Neuronal stem cell (in vitro differentiated cells): ENCODE data around the gene YLPM1.

Experiments used
- DNase-seq: peaks from one replicate; pipeline ENCODE4 v3.0.0-alpha.2; 2013; ENCODE audit warnings: low spot score
- H2AFZ ChIP-seq: one replicate; pipeline ENCODE4 v1.6.1; 2013; ENCODE audit warnings: mild to moderate bottlenecking, low read length, inconsistent platforms
- H2AK5ac ChIP-seq: 2 replicates; pipeline ENCODE4 v1.6.1; 2013; ENCODE audit warnings: low read depth, mild to moderate bottlenecking, inconsistent platforms, low read length, moderate library complexity, mixed read lengths
- H2BK120ac ChIP-seq: 2 replicates; pipeline ENCODE4 v1.6.1; 2013; ENCODE audit warnings: low read depth, mild to moderate bottlenecking, inconsistent platforms, low read length, moderate library complexity, mixed read lengths
- H2BK12ac ChIP-seq: one replicate; pipeline ENCODE4 v1.6.1; 2013; ENCODE audit warnings: low read length, inconsistent platforms
- H2BK15ac ChIP-seq: 2 replicates; pipeline ENCODE4 v1.6.1; 2013; ENCODE audit warnings: mild to moderate bottlenecking, low read length, inconsistent platforms, mixed read lengths
- H2BK5ac ChIP-seq: one replicate; pipeline ENCODE4 v1.6.1; 2013; ENCODE audit warnings: inconsistent platforms, mild to moderate bottlenecking, low read length, moderate library complexity
- H3K14ac ChIP-seq: one replicate; pipeline ENCODE4 v1.6.1; 2013; ENCODE audit warnings: low read length, inconsistent platforms
- H3K18ac ChIP-seq: 2 replicates; pipeline ENCODE4 v1.6.1; 2013; ENCODE audit warnings: low read length, inconsistent platforms
- H3K23ac ChIP-seq: 2 replicates; pipeline ENCODE4 v1.6.1; 2013; ENCODE audit warnings: low read depth, mild to moderate bottlenecking, mixed read lengths, low read length, inconsistent platforms; ENCODE audit not compliant: poor library complexity
- H3K27ac ChIP-seq: replicated peaks from 3 replicates; pipeline ENCODE4 v1.5.1; 2013; ENCODE audit warnings: low read length, inconsistent platforms
- H3K27me3 ChIP-seq, 3 experiments: 2 replicates each; pipeline ENCODE4 v1.6.1; 2013; ENCODE audit warnings: low read length in 3 of 3, mild to moderate bottlenecking in 2 of 3, inconsistent platforms in 1 of 3, low read depth in 1 of 3, mixed read lengths in 1 of 3, moderate library complexity in 1 of 3; ENCODE audit not compliant: control insufficient read depth in 3 of 3, insufficient read depth in 3 of 3
- H3K36me3 ChIP-seq, 2 donors: replicated peaks in 1 of 2; 2 replicates each; pipeline ENCODE4 v1.6.1; 2013; ENCODE audit warnings: low read length in 2 of 2; ENCODE audit not compliant: control insufficient read depth in 2 of 2, insufficient read depth in 2 of 2
- H3K4ac ChIP-seq: 2 replicates; pipeline ENCODE4 v1.6.1; 2013; ENCODE audit warnings: inconsistent platforms, mild to moderate bottlenecking, low read length, moderate library complexity
- H3K4me1 ChIP-seq, 2 donors: 1 replicate in 1 of 2; 2 replicates in 1 of 2; pipeline ENCODE4 v1.6.1; 2013; ENCODE audit warnings: low read length in 2 of 2, low read depth in 1 of 2; ENCODE audit not compliant: control insufficient read depth in 2 of 2, insufficient read depth in 1 of 2
- H3K4me2 ChIP-seq: one replicate; pipeline ENCODE4 v1.6.1; 2013; ENCODE audit warnings: mild to moderate bottlenecking, low read length, inconsistent platforms; ENCODE audit not compliant: insufficient read depth, poor library complexity, severe bottlenecking
- H3K4me3 ChIP-seq, 2 donors: 2 replicates each; pipeline ENCODE4 v1.5.1; 2013; ENCODE audit warnings: low read length in 2 of 2, mild to moderate bottlenecking in 2 of 2, inconsistent platforms in 1 of 2, moderate library complexity in 1 of 2
- H3K79me1 ChIP-seq: one replicate; pipeline ENCODE4 v1.6.1; 2013; ENCODE audit warnings: low read depth, mild to moderate bottlenecking, inconsistent platforms, low read length, moderate library complexity
- H3K9ac ChIP-seq: one replicate; pipeline ENCODE4 v1.6.1; 2013; ENCODE audit warnings: mild to moderate bottlenecking, low read depth, low read length, inconsistent platforms; ENCODE audit not compliant: poor library complexity
- H3K9me3 ChIP-seq, 2 donors: replicated peaks in 1 of 2; 2 replicates each; pipeline versions ENCODE3 to v1.6.1; 2013; ENCODE audit warnings: low read length in 2 of 2, mild to moderate bottlenecking in 2 of 2, inconsistent platforms in 1 of 2, low read depth in 1 of 2, mixed read lengths in 1 of 2, moderate library complexity in 1 of 2; ENCODE audit not compliant: control insufficient read depth in 2 of 2, insufficient read depth in 1 of 2
- H4K8ac ChIP-seq: one replicate; pipeline ENCODE4 v1.6.1; 2013; ENCODE audit warnings: low read depth, mild to moderate bottlenecking, inconsistent platforms, low read length, moderate library complexity
- H4K91ac ChIP-seq: one replicate; pipeline ENCODE4 v1.6.1; 2013; ENCODE audit warnings: low read length, low read depth, mild to moderate bottlenecking, inconsistent platforms; ENCODE audit not compliant: poor library complexity
- WGBS, 2 donors: extraction: QIAGEN DNeasy Blood & Tissue Kit; methylation state at CpG; one replicate each; pipeline ENCODE4 v1.1.7; 2013; ENCODE audit warnings: missing lambda C conversion rate in 2 of 2, mixed read lengths in 1 of 2; ENCODE audit not compliant: insufficient read length in 2 of 2, insufficient replicate concordance in 1 of 2; ENCODE audit errors: extremely low coverage in 2 of 2; 5-methylcytosine and 5-hydroxymethylcytosine counted together

Gene YLPM1

DNA sequence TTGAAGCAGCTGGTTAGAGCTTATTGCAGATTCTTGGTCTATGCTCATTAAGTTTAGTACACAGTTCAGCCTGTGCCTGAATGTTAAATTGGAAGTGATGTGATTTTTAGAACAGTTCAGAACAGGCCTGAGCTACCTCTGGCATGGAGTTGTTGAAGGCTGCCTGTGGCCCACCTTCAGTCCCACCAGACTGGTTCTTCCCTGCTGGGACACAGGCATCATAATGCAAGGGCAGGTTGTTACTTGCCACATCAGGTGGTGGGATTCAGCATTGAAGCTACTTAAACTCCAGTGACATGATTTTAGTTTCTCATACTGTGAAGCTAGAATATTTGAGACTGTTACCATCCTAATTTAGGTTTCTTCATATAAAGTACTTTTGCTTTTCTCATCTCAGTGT is 63.5 kb downstream of the YLPM1 start:
- Histone ChIP-seq H3K9me3 (no peaks in the 10 kb centered on the region), H2BK12ac (no peak overlapping the region), H3K23ac (no peak overlapping the region), H2BK15ac (no peak overlapping the region), H3K18ac (no peak overlapping the region), H4K91ac (no peak overlapping the region), H3K9ac (no peak overlapping the region), H3K4me2 (no peak overlapping the region), H3K14ac (no peak overlapping the region), H2AK5ac (no peak overlapping the region), H3K27me3 (no peaks in the 10 kb centered on the region), H3K27ac (no peak overlapping the region), H3K4ac (no peak overlapping the region), H2BK120ac (no peak overlapping the region), H4K8ac (no peak overlapping the region), H2AFZ (no peak overlapping the region), H3K36me3 (peaks cover 17 to 85% of the 10 kb centered on the region in 2 donors), H3K4me3 (no peak overlapping the region), H3K4me1 (no peaks in the 10 kb centered on the region), H2BK5ac (no peak overlapping the region), H3K79me1 (no peaks in the 10 kb centered on the region)
- DNase-seq: no peak

DNA sequence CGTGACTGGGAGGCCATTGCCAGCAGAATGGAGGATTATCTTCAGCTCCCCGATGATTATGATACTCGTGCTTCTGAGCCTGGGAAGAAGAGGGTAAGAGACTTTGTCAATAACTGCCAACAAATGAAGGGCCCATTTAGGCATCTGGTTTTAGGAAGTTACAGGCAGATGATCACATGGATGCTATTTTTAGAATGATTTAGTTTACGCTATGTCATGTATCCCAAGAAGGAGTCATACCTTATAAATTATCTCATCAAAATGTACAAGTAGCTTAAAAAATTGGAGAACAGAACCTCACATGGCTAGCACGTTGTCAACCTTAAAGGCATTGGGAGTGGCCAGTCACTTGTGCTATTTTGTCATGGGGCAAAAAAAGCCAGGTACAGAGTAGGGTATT is 66.1 kb downstream of the YLPM1 start:
- H4K8ac ChIP-seq: no peak overlapping the region
- no peak overlapping the region for H2AK5ac ChIP-seq
- no peak overlapping the region for H3K14ac ChIP-seq
- H2AFZ ChIP-seq: no peak overlapping the region
- H3K36me3 ChIP-seq: peaks cover 13 to 85% of the 10 kb centered on the region in 2 donors
- H2BK12ac ChIP-seq: no peak overlapping the region
- no peak for DNase-seq
- no peak overlapping the region for H3K27ac ChIP-seq
- H3K79me1 ChIP-seq: no peaks in the 10 kb centered on the region
- no peaks in the 10 kb centered on the region for H3K9me3 ChIP-seq
- H3K4ac ChIP-seq: no peak overlapping the region
- no peak overlapping the region for H3K23ac ChIP-seq
- H3K18ac ChIP-seq: no peak overlapping the region
- H4K91ac ChIP-seq: no peak overlapping the region
- H3K4me1 ChIP-seq: no peaks in the 10 kb centered on the region
- no peaks in the 10 kb centered on the region for H3K27me3 ChIP-seq
- no peak overlapping the region for H3K4me2 ChIP-seq
- H2BK15ac ChIP-seq: no peak overlapping the region
- H3K9ac ChIP-seq: no peak overlapping the region
- no peak overlapping the region for H3K4me3 ChIP-seq
- no peak overlapping the region for H2BK5ac ChIP-seq
- H2BK120ac ChIP-seq: no peak overlapping the region
- no CpG with 5 or more reads among the region's 5 CpGs for WGBS, 2 donors

- Histone ChIP-seq H2BK120ac (no peak overlapping the region), H3K4me2 (no peak overlapping the region), H2BK12ac (no peak overlapping the region), H3K79me1 (no peaks in the 10 kb centered on the region), H3K23ac (no peak overlapping the region), H3K27ac (no peak overlapping the region), H3K4ac (no peak overlapping the region), H4K8ac (no peak overlapping the region), H2BK5ac (no peak overlapping the region), H3K4me3 (no peak overlapping the region), H3K9ac (no peak overlapping the region), H2BK15ac (no peak overlapping the region), H3K4me1 (no peaks in the 10 kb centered on the region), H3K18ac (no peak overlapping the region), H3K14ac (no peak overlapping the region), H2AK5ac (no peak overlapping the region), H3K27me3 (no peaks in the 10 kb centered on the region), H3K36me3 (peaks cover 10 to 99% of the 10 kb centered on the region in 2 donors), H4K91ac (no peak overlapping the region), H2AFZ (no peak overlapping the region), H3K9me3 (no peaks in the 10 kb centered on the region)
- DNase-seq: no peak
- no CpG with 5 or more reads among the region's 4 CpGs for WGBS, 2 donors
Observed at GRCh38 chr14:74832849-74833248, 69.7 kb downstream of the YLPM1 start.

GRCh38 chr14:74834692-74835392 is 71.7 kb downstream of the YLPM1 start:
- DNase-seq: no peak
- Histone ChIP-seq H3K9me3 (no peaks in the 10 kb centered on the region), H2BK15ac (no peak overlapping the region), H3K27me3 (no peaks in the 10 kb centered on the region), H2BK120ac (no peak overlapping the region), H3K14ac (no peak overlapping the region), H3K4me2 (no peak overlapping the region), H3K4me1 (no peaks in the 10 kb centered on the region), H3K36me3 (peaks cover 3 to 87% of the 10 kb centered on the region in 2 donors), H3K23ac (no peak overlapping the region), H4K91ac (no peak overlapping the region), H3K27ac (no peak overlapping the region), H3K79me1 (no peaks in the 10 kb centered on the region), H3K18ac (no peak overlapping the region), H3K4ac (no peak overlapping the region), H2AFZ (no peak overlapping the region), H2BK5ac (no peak overlapping the region), H2AK5ac (no peak overlapping the region), H2BK12ac (no peak overlapping the region), H3K4me3 (no peak overlapping the region), H4K8ac (no peak overlapping the region), H3K9ac (no peak overlapping the region)
- WGBS, 2 donors: no CpG with 5 or more reads among the region's 5 CpGs
